Activated CD4-positive, alpha-beta T cell treated with anti-CD3 and anti-CD28 coated beads for 4 hours (primary cell): ENCODE results near the gene P2RX3.

ENCODE experiments used
- DNase-seq, 2 donors: peaks; one replicate each; pipeline ENCODE4 v3.0.0-alpha.2; 2020

P2RX3 gene

GRCh38 chr11:57310630-57311086, 27.5 kb upstream of the P2RX3 start:
- no peak for DNase-seq

- DNase-seq, result peak; percentile 40 to 57
Measured at GRCh38 chr11:57311109-57311936, 26.8 kb upstream of the P2RX3 start.

DNA sequence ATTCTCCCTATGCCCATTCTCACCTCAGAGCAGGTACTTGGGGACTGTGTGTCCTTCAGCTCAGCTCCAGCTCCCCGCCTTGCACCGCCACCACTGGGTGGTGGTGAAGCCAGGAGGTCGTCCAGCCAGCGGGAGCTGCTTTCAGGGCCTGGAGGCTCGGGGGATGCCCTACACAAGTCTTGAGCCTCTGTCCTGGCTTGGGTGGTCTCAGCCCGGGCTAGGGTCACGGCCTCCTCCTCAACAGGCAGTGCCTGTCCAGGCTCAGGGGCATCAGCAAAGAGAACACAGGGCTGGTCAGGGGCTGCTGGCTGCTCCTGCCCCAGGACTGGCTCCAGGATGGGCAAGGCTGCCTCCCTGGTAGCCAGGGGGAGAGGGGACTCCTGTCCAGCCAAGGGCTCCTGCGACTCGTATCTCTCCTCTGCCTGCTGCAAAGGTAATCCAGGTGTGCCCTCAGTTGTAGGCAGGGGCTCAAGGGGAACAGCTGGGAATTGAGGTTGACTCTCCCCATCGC, 25.6 kb upstream of the P2RX3 start:
- DNase-seq, result no peak

DNA sequence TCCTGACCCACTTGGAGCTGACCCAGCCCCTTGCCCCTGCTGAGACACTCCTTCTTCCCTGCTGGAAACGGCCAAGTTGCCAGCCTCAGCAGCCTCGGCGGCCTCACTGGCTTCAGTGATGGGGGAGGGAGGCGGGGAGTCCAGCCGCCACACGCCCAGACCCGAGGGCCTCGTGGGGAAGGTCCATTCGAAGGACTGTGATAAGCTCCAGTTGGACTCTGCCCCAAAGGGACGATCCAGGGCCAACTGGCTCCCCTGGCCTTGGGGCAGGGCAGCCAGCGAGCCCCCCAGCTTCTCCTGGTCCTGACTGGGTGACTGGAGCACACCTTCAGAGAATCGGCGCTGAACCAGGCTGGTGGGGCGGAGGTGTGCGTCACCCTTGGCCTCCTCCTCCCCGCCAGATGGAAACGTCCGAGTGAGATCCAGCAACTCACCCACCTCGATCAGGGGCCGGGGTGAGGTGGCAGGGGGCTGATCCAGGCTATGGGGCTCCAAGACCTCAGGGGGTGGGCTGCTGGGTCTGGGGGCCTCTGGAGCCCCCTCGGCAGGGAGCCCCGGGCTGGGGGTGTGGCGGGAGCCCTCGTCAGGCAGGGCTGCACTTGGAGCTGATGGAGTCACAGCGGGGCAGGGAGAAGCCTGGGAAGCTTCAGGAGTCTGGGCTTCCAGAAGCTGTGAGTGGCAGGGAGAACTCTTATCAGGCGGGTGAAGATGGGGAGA, 24.9 kb upstream of the P2RX3 start:
- DNase-seq, result no peak

DNA sequence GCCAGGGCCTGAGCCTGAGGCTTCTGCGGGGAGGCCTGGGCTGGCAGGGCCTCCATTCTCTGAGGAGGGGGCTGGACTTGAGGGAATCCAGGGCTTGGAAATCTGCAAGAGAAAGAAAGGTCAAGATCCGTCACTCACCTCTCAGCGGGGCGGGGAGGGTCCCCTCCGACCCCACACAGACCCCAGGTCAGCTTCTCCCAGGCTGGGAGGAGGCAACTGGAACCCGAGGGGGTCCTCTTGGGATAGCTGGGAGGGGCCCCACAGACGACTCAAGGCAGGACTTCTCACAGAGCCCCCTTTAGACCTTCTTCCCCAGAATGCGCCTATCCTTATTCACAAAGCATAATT, 24.4 kb upstream of the P2RX3 start:
- DNase-seq, result no peak

GRCh38 chr11:57314221-57314973, 23.8 kb upstream of the P2RX3 start:
- no peak for DNase-seq

DNA sequence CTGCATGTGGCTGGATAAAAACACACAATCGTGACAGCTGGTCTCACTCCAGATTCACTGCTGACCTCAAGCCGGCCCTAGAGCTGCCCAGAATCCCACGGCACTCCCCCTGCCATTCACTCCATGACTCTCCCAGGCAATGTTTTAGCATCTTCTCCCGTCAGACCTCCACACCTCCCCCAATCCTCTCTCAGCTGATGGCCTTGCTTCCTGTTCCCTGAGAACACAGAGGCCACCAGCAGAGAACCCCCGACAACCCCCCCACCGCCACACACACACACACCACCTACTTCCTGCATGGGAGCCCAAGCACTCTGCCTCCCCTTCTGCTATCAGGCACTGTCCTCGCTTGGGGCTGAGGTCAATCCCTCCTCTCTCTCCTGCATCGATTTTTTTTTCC, 22.7 kb upstream of the P2RX3 start:
- no peak for DNase-seq

DNA sequence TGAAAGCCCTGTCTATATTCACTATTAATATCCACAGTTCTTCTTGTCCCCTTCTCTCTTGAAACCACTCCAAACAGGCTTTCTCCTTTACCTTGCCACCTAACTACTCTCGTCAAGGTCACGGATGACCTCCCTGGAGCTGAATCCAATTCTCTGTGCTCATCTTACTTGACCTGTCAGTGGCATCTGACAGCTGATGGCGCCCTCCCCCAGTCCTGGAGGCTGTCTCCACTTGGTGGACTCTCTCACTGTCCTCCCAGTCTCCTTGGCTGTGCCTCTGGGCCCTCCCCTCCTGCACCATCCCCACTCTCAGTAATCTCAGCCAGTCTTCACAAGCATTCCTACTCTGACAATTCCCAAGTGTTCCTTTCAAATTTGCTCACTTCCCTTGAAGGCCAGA, 22.1 kb upstream of the P2RX3 start:
- no peak for DNase-seq

GRCh38 chr11:57318178-57318577, 20.0 kb upstream of the P2RX3 start:
- DNase-seq, result no peak

DNA sequence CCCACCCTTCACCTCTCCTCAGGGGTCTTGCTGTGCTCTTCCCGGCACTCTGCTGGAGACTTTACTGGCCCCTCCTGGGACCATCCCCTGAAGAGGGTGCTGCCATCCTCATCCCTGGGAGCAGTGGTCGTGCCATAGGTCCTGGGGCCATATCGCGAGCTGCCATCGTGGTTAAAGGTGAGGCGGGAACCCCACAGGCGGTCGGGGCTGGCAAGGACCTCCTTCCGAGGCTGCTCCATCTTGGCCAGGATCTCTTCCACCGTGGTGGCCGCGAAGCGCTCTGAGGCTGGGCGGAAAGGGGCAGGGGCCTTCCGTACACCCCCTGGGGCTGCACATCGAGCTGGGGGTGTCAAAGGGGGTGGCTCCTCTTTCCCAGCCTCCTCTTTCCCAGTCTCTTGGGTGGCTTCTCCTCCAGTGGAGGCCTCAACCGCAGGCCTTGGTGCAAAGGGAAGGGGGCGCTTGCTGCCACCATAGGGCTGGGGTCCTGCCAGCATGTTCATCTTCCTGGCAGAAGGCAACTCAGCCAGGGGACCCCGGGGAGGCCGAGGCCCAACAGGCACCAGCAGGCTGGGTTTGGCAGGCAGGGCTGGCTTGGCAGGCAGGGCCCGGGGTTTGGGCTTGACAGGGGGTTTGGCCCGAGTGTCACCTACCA, 18.0 kb upstream of the P2RX3 start:
- no peak for DNase-seq

- no peak for DNase-seq
Measured at GRCh38 chr11:57320719-57321387, 17.3 kb upstream of the P2RX3 start.

DNA sequence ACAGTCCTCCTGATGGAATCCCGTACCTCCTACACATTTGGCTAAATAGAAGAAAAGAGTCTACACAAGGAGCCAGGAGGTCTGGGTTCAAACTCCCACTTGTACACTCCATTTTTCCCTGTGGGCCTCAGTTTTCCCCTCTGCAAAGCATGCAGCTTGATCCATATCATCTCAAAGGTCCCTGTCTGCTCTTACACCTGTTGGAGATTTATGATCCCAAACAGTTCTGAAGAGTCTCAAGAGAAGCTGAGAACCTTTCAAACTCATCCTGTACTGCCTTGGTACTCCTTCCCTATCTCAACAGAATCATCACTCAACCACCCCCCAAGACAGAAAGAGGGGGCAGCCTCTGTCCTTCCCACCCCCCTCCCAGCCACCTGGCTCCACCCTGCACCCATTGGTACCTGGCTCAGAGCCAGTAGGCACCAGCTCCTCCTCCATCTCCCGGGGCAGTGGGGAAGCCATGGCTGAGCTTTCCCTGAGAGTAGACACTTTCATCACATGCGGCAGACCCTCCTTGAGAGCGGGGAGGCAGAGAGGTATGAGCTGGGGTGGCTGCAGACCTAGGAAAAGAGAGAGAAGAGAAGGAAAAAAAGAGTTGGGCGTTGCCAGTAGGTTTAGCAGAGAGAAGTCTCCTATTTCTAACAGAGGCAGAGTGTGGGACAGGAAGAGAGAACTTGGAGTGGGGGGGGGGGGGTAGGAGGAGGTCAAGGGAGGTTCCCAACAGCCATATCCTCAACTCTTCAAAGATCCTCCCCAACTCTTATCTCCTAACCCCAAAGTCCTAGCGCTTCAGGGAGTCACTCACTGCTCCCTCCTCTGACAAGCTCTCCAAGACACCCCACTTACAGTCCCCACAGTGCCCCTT, 16.5 kb upstream of the P2RX3 start:
- no peak for DNase-seq

GRCh38 chr11:57322256-57323166, 15.6 kb upstream of the P2RX3 start:
- DNase-seq, result peak in 1 of 2 donors; percentile 14

GRCh38 chr11:57323167-57323854, 14.8 kb upstream of the P2RX3 start:
- DNase-seq, result no peak

DNA sequence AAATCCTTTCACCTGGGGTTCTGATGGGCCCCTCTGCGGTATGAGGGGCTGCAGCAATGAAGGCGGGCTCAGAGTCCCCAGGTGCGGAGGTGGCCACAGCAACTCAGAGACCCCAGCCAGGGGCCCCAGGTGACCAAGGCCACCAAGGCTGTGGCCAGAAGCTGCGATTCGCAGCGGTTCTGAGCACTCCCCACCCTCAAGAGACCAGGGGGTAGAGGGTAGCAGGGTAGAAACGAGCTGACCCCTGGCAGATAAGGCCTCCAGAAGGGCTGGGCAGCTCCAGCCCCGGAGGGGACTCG, 14.3 kb upstream of the P2RX3 start:
- no peak for DNase-seq

DNA sequence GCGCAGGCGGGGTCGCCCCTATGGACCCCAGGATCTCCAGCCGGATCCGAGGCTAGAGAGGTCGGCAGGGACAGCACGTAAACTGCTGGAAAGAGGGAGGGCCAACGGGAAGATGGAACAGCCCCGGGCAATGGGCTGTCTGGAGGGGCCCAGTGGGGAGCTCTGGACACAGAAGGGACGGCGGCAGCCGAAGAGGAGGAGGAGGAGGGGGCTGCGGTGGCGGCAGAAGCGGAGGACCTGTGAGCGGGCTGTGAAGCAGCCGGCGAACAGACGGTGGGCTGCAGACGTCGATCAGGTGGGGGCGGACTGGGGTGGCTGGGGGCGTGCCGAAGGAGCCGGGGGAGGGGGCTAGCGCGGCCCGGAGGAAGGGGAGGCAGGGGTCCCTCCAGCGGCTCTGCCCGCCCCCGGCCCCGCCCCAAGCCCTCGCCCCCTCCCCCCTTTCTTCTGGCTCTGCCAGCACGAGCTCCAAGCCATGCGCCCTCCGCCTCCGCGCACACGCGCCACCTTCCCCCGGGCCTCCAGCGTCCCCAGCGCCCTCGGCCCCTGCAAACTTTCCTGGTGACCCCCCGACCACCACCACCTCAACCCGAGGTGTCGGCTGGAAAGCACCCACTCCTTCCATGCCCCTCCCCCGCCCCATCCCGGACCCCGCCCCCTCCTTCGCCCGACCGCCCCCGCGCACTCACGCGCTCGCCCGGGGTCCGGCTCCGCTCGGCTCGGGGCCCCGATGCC, 13.8 kb upstream of the P2RX3 start:
- peak in 1 of 2 donors; percentile 28 for DNase-seq

DNA sequence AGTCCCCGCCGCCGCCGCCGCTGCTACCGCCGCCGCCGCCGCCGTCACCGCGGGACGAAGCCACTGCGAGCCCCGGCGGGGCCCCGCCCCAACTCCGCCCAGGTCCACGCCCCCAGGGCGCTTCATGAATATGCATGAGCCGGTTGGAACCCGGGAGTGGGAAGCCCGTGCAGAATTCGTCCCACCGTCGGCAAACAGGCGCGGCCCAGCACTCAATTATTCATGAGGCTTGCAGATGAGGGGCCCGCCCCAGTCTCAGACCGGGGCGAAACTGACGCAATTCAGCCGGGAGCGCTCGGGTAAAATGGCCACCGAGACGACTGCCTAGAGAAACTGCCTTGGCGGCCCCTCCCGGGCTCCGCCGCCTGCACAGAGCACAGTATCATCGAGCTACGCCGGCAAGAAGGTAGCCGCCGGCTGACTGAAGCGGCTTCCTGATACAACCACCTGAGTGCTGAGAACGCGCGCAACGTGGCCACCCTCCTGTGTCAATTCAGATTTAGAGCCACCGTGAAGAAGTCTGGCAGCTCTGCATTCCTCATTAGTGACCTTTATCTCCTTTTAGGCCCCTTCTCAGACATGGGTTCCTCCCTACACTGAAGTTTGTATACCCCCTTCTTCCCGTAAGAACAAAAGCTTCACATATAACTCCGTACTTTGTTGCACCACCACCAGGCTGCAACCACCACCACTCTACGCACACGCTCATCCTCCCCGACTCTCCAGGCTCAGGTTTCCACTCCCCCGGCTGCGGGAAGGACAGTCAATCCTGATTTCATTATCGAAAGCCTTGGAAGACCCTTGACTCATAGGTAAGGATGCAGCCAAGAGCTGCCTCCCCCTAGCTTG, 13.0 kb upstream of the P2RX3 start, which contains the start of gene TNKS1BP1:
Gene TNKS1BP1, minus strand, starts transcription at position 67 of the 849 bp plus-strand sequence. CDS start 3,067 bp downstream, outside the sequence.
- DNase-seq, result peak; percentile 91

- DNase-seq, result no peak
Measured at GRCh38 chr11:57325735-57326048, 12.5 kb upstream of the P2RX3 start.
